PC-9 (cell line): ENCODE measurements around the gene BDH1. TPM values are rescaled to one million over a fixed set of nuclear protein-coding genes. Genes with fewer than 3 reads are reported as not detected.

Experiments
- BruUV-seq: library from RNA; stranded (reverse); fragments of 400-500 nt; replicated peaks from 2 replicates; lab custom pipeline; 2021; lab: Mats Ljungman, UMichigan
- CTCF ChIA-PET: fragments of 300-600 bp; sonication (Branson Sonifier 250); formaldehyde crosslinking; loops from one replicate; lab custom pipeline; 2022; ENCODE audit warnings: antibody characterized with exemption; lab: Charles Lee
- POLR2A ChIA-PET: fragments of 300-600 bp; sonication (Branson Sonifier 250); formaldehyde crosslinking; loops from one replicate; lab custom pipeline; 2022; ENCODE audit warnings: antibody characterized with exemption; ENCODE audit not compliant: unreplicated experiment; lab: Charles Lee
- DNase-seq, 2 experiments: peaks; one replicate each; pipeline versions ENCODE4 v3.0.0 to v3.0.0-alpha.2; 2015 to 2022; ENCODE audit warnings: mixed read lengths in 1 of 2
- H2AFZ ChIP-seq: fragments of 200-600 bp; sonication (generic); 2 replicates; pipeline ENCODE4 v1.8.1; 2017; ENCODE audit warnings: antibody characterized with exemption
- H3F3A ChIP-seq: fragments of 200-600 bp; sonication (generic); 2 replicates; pipeline ENCODE4 v1.8.1; 2017; ENCODE audit warnings: antibody characterized with exemption, mild to moderate bottlenecking, low read depth; ENCODE audit not compliant: insufficient read depth
- H3K27ac ChIP-seq: fragments of 200-600 bp; sonication (generic); 2 replicates; pipeline ENCODE4 v1.6.1; 2016; ENCODE audit warnings: mixed run types
- H3K27me3 ChIP-seq: fragments of 200-600 bp; sonication (generic); 2 replicates; pipeline ENCODE4 v1.6.1; 2016; ENCODE audit warnings: low read depth, mixed run types; ENCODE audit not compliant: insufficient read depth
- H3K36me3 ChIP-seq: fragments of 200-600 bp; sonication (generic); 2 replicates; pipeline ENCODE4 v1.6.1; 2016; ENCODE audit warnings: low read depth, mixed run types
- H3K4me1 ChIP-seq: fragments of 200-600 bp; sonication (generic); replicated peaks from 2 replicates; pipeline ENCODE4 v1.6.1; 2016; ENCODE audit warnings: mixed run types; ENCODE audit not compliant: insufficient read depth
- H3K4me2 ChIP-seq: fragments of 200-600 bp; sonication (generic); 2 replicates; pipeline ENCODE4 v1.6.1; 2017; ENCODE audit warnings: mixed run types
- H3K4me3 ChIP-seq: fragments of 200-600 bp; sonication (generic); 2 replicates; pipeline ENCODE4 v1.6.1; 2016; ENCODE audit warnings: mixed run types
- H3K79me2 ChIP-seq: fragments of 200-600 bp; sonication (generic); 2 replicates; pipeline ENCODE4 v1.6.1; 2017; ENCODE audit warnings: low read depth, mixed run types
- H3K9me2 ChIP-seq: fragments of 200-600 bp; sonication (generic); 2 replicates; pipeline ENCODE4 v1.8.1; 2017; ENCODE audit warnings: mild to moderate bottlenecking; ENCODE audit not compliant: insufficient read depth
- H3K9me3 ChIP-seq: fragments of 200-600 bp; sonication (generic); 2 replicates; pipeline ENCODE4 v1.8.1; 2016; ENCODE audit warnings: low read depth; ENCODE audit not compliant: insufficient read depth
- H4K20me1 ChIP-seq: fragments of 200-600 bp; sonication (generic); 2 replicates; pipeline ENCODE4 v1.8.1; 2017; ENCODE audit not compliant: insufficient read depth
- EZH2 ChIP-seq: fragments of 200-600 bp; sonication (generic); IDR thresholded peaks from 2 replicates; pipeline ENCODE4 v1.8.0; 2017; ENCODE audit warnings: antibody characterized with exemption, low read depth
- intact Hi-C: fragments of 100-400 bp; cut with micrococcal nuclease; formaldehyde crosslinking; loops from one replicate; pipeline ENCODE4 v1.10.0; 2022; ENCODE audit not compliant: unreplicated experiment
- total RNA-seq: library from RNA; stranded (reverse); gene quantifications from 2 replicates; pipeline ENCODE4 v1.2.3, GENCODE V29; 2021
- TF ChIP-seq, protein P1 (sequence below): fragments of 200-600 bp; sonication (generic); conservative IDR thresholded peaks from 2 replicates; pipeline ENCODE4 v1.6.1; 2017; ENCODE audit warnings: mixed run types, antibody characterized with exemption, mild to moderate bottlenecking, moderate library complexity

The BDH1 gene
- total RNA-seq, 1 experiment from 2014 or later, result 55.1 TPM

DNA sequence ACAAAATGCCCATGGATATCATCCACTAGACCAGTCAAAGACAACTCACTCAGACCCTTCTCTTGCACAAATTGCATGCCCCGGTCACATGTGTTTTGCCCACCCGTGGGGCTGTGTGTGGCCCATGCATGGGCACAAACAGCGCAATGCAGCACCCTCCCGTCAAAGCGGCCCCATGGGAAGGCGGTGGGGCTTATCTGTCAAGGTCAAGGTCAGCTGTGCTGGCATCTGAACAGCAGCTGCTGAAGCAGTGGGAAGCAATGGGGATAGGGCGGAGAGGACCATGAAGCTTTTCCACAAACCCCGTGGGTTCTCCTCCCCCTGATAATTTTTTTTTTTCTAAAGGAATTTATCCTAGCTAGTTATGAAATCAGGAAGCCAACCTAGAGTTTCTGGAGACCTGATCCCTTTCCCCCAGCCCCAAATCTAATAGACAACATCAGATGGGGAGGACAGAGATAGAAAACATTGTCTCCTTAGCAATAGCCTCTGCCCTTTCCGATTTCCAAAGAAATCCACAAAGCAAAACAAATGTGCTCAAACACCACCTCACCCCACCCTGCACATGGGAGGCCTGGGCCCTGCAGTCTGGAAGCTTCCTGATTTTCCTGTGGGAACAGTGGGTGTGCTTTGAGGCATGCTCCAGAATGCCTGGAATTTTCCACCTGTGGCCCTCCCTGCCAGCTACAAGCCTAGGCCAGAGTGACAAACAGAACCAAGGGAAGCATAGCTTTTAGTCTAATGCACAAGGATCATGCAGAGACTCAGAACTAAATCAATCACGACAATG is 84.4 kb downstream of the BDH1 start:
- CTCF ChIA-PET, result no interaction called here
- H3K4me2 ChIP-seq, result no peak overlapping the region

DNA sequence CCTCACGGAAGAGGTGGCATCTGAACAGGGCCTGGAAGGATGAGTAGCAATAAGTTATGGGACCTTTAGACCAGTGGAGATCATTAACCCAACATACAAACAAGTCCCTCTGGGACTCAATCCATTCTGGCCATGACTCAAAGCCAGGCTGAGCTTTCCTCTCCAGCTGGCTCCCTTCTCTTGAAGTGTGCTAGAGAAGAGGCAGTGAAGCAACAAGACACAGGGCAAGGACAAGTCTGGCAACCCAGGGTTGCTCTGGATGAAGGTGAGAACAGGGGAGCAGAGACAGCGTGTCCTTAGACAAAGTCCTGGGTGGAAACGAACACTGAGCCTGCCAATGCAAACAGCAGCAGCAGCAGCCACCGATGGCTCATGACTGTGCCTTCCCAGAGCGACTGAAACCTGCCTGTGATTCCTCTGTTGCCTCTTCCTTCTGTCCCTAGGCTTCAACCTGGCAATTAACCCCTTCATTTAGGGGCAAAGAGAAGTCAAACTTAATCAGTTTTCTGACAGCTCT is 86.8 kb downstream of the BDH1 start:
- DNase-seq, result peak in 1 of 2 experiments; percentile 24
- Histone ChIP-seq H4K20me1 (no peaks in the 10 kb centered on the region), H2AFZ (no peak overlapping the region), H3K4me2 (no peak overlapping the region), H3F3A (peaks cover 30% of the 10 kb centered on the region), H3K4me3 (no peak overlapping the region), H3K79me2 (no peaks in the 10 kb centered on the region), H3K27me3 (no peaks in the 10 kb centered on the region), H3K4me1 (peaks cover 38% of the 10 kb centered on the region), H3K9me3 (no peaks in the 10 kb centered on the region), H3K27ac (no peak overlapping the region), H3K36me3 (no peaks in the 10 kb centered on the region), H3K9me2 (no peaks in the 10 kb centered on the region)
- intact Hi-C loops, result no loop called here
- ChIA-PET POLR2A (no interaction called here), CTCF (interaction anchor here (0.6 kb wide), 1 partner anchor 31 kb away, joined by 3 read pairs; no protein-coding TSS in a partner anchor)
- TF ChIP-seq, protein P1, sequence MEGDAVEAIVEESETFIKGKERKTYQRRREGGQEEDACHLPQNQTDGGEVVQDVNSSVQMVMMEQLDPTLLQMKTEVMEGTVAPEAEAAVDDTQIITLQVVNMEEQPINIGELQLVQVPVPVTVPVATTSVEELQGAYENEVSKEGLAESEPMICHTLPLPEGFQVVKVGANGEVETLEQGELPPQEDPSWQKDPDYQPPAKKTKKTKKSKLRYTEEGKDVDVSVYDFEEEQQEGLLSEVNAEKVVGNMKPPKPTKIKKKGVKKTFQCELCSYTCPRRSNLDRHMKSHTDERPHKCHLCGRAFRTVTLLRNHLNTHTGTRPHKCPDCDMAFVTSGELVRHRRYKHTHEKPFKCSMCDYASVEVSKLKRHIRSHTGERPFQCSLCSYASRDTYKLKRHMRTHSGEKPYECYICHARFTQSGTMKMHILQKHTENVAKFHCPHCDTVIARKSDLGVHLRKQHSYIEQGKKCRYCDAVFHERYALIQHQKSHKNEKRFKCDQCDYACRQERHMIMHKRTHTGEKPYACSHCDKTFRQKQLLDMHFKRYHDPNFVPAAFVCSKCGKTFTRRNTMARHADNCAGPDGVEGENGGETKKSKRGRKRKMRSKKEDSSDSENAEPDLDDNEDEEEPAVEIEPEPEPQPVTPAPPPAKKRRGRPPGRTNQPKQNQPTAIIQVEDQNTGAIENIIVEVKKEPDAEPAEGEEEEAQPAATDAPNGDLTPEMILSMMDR, result no peak
- TF ChIP-seq EZH2, result no peak
- BruUV-seq, result no TSS peak

More for the DNA sequence above, 84.4 kb downstream of the BDH1 start:
- H3F3A ChIP-seq, result peaks cover 14% of the 10 kb centered on the region
- no peaks in the 10 kb centered on the region for H3K9me2 ChIP-seq
- no peak overlapping the region for H2AFZ ChIP-seq
- H4K20me1 ChIP-seq, result no peaks in the 10 kb centered on the region
- peaks cover 14% of the 10 kb centered on the region for H3K4me1 ChIP-seq
- no peak overlapping the region for H3K4me3 ChIP-seq
- no peaks in the 10 kb centered on the region for H3K36me3 ChIP-seq
- no peaks in the 10 kb centered on the region for H3K27me3 ChIP-seq
- BruUV-seq, result no TSS peak
- H3K79me2 ChIP-seq, result no peaks in the 10 kb centered on the region
- no peak for DNase-seq
- no peak overlapping the region for H3K27ac ChIP-seq
- TF ChIP-seq EZH2, result no peak
- TF ChIP-seq, protein P1, result no peak
- intact Hi-C loops, result no loop called here
- POLR2A ChIA-PET, result interaction anchor here (0.6 kb wide), 2 partner anchors 8 to 79 kb away, joined by 3 to 4 read pairs; no protein-coding TSS in a partner anchor
- no peaks in the 10 kb centered on the region for H3K9me3 ChIP-seq

DNA sequence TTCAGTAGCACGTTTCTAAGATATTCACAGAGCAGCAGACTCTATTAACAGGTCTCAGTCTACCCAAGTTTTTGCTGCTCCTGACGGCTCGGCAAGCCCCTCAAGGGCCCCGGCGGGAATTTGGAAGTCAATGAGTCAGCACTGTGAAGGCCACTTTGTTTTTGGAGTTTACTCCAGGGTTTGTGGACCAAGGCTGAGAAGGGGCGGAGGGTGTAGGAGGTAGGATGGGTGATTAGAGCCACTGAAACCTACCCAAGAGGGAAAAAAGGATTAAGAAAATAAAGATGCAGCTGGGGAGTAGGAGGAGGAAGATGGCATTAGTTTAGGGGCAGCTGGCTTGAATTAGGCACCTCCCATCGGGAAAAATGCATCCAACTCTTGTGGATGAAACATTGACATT is 87.6 kb downstream of the BDH1 start:
- H3K4me2 ChIP-seq, result no peak overlapping the region
- no peaks in the 10 kb centered on the region for H4K20me1 ChIP-seq
- H3K27me3 ChIP-seq, result no peaks in the 10 kb centered on the region
- H3F3A ChIP-seq, result peaks cover 37% of the 10 kb centered on the region
- no peak overlapping the region for H3K27ac ChIP-seq
- no peaks in the 10 kb centered on the region for H3K36me3 ChIP-seq
- BruUV-seq, result no TSS peak
- ChIA-PET POLR2A (no interaction called here), CTCF (no interaction called here)
- H3K4me3 ChIP-seq, result no peak overlapping the region
- no peak for TF ChIP-seq EZH2
- TF ChIP-seq, protein P1, result no peak
- H3K4me1 ChIP-seq, result peaks cover 45% of the 10 kb centered on the region
- no peak overlapping the region for H2AFZ ChIP-seq
- H3K9me3 ChIP-seq, result no peaks in the 10 kb centered on the region
- no peaks in the 10 kb centered on the region for H3K79me2 ChIP-seq
- DNase-seq, result peak in 1 of 2 experiments; percentile 20
- intact Hi-C loops, result no loop called here
- no peaks in the 10 kb centered on the region for H3K9me2 ChIP-seq
